ENCODE measurements around the gene TRPM2. TPM values are rescaled to one million over a fixed set of nuclear protein-coding genes. Genes with fewer than 3 reads are reported as not detected.

TRPM2 gene
- total and polyA plus RNA-seq, 2 of the 13 experiments (the other 11 are each of a cell fraction or from before 2014, with no cell fraction given): 0.07 to 0.20 TPM

DNA sequence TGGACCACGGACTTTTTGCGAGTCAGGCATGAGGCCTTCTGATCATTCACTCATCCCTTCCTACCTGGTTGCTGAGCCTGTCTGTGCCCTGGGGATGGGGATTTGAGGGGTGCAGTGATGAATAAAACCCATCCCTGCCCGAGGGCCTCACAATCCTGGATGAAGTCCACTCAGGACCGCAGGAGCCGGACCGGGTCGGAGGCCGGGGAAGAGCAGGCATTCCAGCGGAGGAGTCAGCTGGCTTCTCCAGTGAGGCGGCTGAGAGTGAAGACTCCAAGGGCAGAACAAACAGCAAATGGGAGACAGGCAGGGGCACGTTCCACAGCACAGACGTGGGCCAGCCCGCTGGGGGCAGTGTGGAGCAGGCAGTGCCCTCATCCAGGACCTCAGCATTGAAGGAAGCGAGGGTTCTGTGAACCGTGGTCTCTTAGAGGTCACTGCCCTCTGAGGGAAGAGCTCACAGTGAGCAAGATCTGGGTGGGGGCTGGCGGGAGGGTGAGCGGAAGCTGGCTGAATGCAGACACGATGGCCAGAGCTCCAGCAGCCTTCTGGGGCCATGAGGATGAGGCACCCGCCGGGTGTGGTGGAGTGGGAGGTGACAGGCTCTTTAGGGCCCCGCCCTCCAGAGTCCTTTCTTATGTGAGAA, 91.0 kb downstream of the TRPM2 start (continued):
- TF ChIP-seq ZC3H4 (CRISPR knock-in tag; IDR thresholded peaks at IDR 0.05; ENCODE audit: borderline replicate concordance) (no peak), NR2F6 (IDR thresholded peaks at IDR 0.05) (peak; percentile 68), NR2F6 (CRISPR knock-in tag; IDR thresholded peaks at IDR 0.05) (peak; percentile 89), ZNF224 (CRISPR knock-in tag; IDR thresholded peaks at IDR 0.05) (0 out of 2 replicates have a peak, but pooled peaks have one; percentile 50), ZNF572 (CRISPR knock-in tag; IDR thresholded peaks at IDR 0.05) (peak; percentile 56; the same call in 1 of the 2 replicates), NCOR1 (IDR thresholded peaks at IDR 0.05; ENCODE audit: borderline replicate concordance, low read length) (no peak), ZSCAN25 (CRISPR knock-in tag; IDR thresholded peaks at IDR 0.05) (0 out of 2 replicates have a peak, but pooled peaks have one; percentile 75), ZNF788 (CRISPR knock-in tag; IDR thresholded peaks at IDR 0.05; ENCODE audit: borderline replicate concordance) (peak; percentile 66; the same call in 1 of the 2 replicates), ZNF350 (CRISPR knock-in tag; IDR thresholded peaks at IDR 0.05; ENCODE audit: borderline replicate concordance, low read depth) (peak; percentile 71; the same call in 1 of the 2 replicates), PBX3 (CRISPR knock-in tag; IDR thresholded peaks at IDR 0.05; ENCODE audit: borderline replicate concordance) (no peak), POLR2A (IDR thresholded peaks at IDR 0.05; ENCODE audit: insufficient read depth in 1 of 2, low read depth in 2 of 2, low read length in 2 of 2) (no peak), ZNF761 (CRISPR knock-in tag; conservative IDR thresholded peaks at IDR 0.05) (peak; percentile 78; the same call in 1 of the 2 replicates), HDAC2 (CRISPR knock-in tag; IDR thresholded peaks at IDR 0.05) (peak; percentile 53; the same call in 1 of the 2 replicates), FOSL1 (CRISPR knock-in tag; IDR thresholded peaks at IDR 0.05; ENCODE audit: borderline replicate concordance) (no peak)
- TF ChIP-seq, protein P1, sequence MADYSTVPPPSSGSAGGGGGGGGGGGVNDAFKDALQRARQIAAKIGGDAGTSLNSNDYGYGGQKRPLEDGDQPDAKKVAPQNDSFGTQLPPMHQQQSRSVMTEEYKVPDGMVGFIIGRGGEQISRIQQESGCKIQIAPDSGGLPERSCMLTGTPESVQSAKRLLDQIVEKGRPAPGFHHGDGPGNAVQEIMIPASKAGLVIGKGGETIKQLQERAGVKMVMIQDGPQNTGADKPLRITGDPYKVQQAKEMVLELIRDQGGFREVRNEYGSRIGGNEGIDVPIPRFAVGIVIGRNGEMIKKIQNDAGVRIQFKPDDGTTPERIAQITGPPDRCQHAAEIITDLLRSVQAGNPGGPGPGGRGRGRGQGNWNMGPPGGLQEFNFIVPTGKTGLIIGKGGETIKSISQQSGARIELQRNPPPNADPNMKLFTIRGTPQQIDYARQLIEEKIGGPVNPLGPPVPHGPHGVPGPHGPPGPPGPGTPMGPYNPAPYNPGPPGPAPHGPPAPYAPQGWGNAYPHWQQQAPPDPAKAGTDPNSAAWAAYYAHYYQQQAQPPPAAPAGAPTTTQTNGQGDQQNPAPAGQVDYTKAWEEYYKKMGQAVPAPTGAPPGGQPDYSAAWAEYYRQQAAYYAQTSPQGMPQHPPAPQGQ (CRISPR knock-in tag; IDR thresholded peaks at IDR 0.05; ENCODE audit: borderline replicate concordance): no peak; the same call in 1 of the 2 replicates
- TF ChIP-seq, protein P2, sequence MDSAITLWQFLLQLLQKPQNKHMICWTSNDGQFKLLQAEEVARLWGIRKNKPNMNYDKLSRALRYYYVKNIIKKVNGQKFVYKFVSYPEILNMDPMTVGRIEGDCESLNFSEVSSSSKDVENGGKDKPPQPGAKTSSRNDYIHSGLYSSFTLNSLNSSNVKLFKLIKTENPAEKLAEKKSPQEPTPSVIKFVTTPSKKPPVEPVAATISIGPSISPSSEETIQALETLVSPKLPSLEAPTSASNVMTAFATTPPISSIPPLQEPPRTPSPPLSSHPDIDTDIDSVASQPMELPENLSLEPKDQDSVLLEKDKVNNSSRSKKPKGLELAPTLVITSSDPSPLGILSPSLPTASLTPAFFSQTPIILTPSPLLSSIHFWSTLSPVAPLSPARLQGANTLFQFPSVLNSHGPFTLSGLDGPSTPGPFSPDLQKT (CRISPR knock-in tag; IDR thresholded peaks at IDR 0.05; ENCODE audit: borderline replicate concordance): no peak
- TF ChIP-seq, protein P3, sequence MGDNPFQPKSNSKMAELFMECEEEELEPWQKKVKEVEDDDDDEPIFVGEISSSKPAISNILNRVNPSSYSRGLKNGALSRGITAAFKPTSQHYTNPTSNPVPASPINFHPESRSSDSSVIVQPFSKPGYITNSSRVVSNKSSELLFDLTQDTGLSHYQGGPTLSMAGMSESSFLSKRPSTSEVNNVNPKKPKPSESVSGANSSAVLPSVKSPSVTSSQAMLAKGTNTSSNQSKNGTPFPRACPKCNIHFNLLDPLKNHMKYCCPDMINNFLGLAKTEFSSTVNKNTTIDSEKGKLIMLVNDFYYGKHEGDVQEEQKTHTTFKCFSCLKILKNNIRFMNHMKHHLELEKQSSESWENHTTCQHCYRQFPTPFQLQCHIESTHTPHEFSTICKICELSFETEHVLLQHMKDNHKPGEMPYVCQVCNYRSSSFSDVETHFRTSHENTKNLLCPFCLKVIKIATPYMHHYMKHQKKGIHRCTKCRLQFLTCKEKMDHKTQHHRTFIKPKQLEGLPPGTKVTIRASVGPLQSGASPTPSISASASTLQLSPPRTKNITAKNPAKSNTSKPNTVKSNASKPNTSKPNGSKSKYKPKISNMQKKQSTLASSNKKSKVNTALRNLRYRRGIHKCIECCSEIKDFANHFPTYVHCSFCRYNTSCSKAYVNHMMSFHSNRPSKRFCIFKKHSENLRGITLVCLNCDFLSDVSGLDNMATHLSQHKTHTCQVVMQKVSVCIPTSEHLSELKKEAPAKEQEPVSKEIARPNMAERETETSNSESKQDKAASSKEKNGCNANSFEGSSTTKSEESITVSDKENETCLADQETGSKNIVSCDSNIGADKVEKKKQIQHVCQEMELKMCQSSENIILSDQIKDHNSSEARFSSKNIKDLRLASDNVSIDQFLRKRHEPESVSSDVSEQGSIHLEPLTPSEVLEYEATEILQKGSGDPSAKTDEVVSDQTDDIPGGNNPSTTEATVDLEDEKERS (CRISPR knock-in tag; IDR thresholded peaks at IDR 0.05): peak; percentile 99
- TF ChIP-seq, protein P4, sequence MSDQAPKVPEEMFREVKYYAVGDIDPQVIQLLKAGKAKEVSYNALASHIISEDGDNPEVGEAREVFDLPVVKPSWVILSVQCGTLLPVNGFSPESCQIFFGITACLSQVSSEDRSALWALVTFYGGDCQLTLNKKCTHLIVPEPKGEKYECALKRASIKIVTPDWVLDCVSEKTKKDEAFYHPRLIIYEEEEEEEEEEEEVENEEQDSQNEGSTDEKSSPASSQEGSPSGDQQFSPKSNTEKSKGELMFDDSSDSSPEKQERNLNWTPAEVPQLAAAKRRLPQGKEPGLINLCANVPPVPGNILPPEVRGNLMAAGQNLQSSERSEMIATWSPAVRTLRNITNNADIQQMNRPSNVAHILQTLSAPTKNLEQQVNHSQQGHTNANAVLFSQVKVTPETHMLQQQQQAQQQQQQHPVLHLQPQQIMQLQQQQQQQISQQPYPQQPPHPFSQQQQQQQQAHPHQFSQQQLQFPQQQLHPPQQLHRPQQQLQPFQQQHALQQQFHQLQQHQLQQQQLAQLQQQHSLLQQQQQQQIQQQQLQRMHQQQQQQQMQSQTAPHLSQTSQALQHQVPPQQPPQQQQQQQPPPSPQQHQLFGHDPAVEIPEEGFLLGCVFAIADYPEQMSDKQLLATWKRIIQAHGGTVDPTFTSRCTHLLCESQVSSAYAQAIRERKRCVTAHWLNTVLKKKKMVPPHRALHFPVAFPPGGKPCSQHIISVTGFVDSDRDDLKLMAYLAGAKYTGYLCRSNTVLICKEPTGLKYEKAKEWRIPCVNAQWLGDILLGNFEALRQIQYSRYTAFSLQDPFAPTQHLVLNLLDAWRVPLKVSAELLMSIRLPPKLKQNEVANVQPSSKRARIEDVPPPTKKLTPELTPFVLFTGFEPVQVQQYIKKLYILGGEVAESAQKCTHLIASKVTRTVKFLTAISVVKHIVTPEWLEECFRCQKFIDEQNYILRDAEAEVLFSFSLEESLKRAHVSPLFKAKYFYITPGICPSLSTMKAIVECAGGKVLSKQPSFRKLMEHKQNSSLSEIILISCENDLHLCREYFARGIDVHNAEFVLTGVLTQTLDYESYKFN (CRISPR knock-in tag; conservative IDR thresholded peaks at IDR 0.05): peak; percentile 33; the same call in 1 of the 2 replicates

All from HepG2 (cell line).